Peyer's patch (tissue), 4 donors: Measurements from ENCODE around the gene GNB1L. TPM values are rescaled to one million over a fixed set of nuclear protein-coding genes. Genes with fewer than 3 reads are reported as not detected.

Experiments
- DNase-seq, 3 donors: peaks; one replicate each; pipeline ENCODE4 v3.0.0-alpha.2; 2017 to 2019
- H3K27ac ChIP-seq, 4 donors: fragments of 200-600 bp; sonication (generic); one replicate each; pipeline ENCODE4 v1.5.1; 2016 to 2019
- H3K27me3 ChIP-seq, 2 donors: fragments of 200-600 bp; sonication (generic); one replicate each; pipeline ENCODE4 v1.5.1; 2019
- H3K36me3 ChIP-seq, 3 donors: fragments of 200-600 bp; sonication (generic); one replicate each; pipeline ENCODE4 v1.5.1; 2016 to 2019
- H3K4me1 ChIP-seq, 4 donors: fragments of 200-600 bp; sonication (generic); one replicate each; pipeline ENCODE4 v1.5.1; 2016 to 2019
- H3K4me3 ChIP-seq, 4 donors: fragments of 200-600 bp; sonication (generic); 1 replicate in 3 of 4; 2 replicates in 1 of 4; pipeline ENCODE4 v1.5.1; 2016 to 2019; ENCODE audit warnings: mild to moderate bottlenecking in 1 of 4
- H3K9me3 ChIP-seq, 4 donors: fragments of 200-600 bp; sonication (generic); one replicate each; pipeline ENCODE4 v1.5.1; 2016 to 2019; ENCODE audit warnings: mild to moderate bottlenecking in 1 of 4
- CTCF ChIP-seq, 6 experiments: fragments of 450-650 bp in 4 of 6; fragments of 200-600 bp in 2 of 6; sonication (generic) in 1 of 6; IDR thresholded peaks; one replicate each; pipeline ENCODE4 v1.5.1; 2017 to 2019; ENCODE audit warnings: antibody characterized with exemption in 6 of 6, mild to moderate bottlenecking in 3 of 6, moderate library complexity in 1 of 6
- POLR2A ChIP-seq, 2 donors: fragments of 450-650 bp; IDR thresholded peaks; one replicate each; pipeline ENCODE4 v1.5.1; 2017; ENCODE audit warnings: antibody characterized with exemption in 2 of 2, mild to moderate bottlenecking in 2 of 2, moderate library complexity in 2 of 2
- total RNA-seq, 4 donors: library from RNA; depleted of rRNA; stranded (reverse); fragments of >200 nt; gene quantifications; one replicate each; pipeline ENCODE4 v1.1.0, GENCODE V29; 2016

Gene GNB1L
- total RNA-seq, 4 donors from 2014 or later: 3.1 to 6.6 (median 4.9) TPM

GRCh38 chr22:19772673-19773469 is 81.8 kb downstream of the GNB1L start:
- Histone ChIP-seq H3K4me1 (peaks cover 0 to 14% (median 7%) of the 10 kb centered on the region in 4 donors), H3K27ac (no peak overlapping the region), H3K27me3 (peaks cover 0 to 14% of the 10 kb centered on the region in 2 donors), H3K4me3 (peak overlapping the region in 1 of 4 donors; percentile 12), H3K36me3 (no peaks in the 10 kb centered on the region), H3K9me3 (no peaks in the 10 kb centered on the region)
- peak in 2 of 3 donors; percentile 71 to 72 for DNase-seq
- TF ChIP-seq POLR2A (IDR thresholded peaks at IDR 0.05) (no peak), CTCF (IDR thresholded peaks at IDR 0.05) (no peak)

GRCh38 chr22:19772422-19772672 is 82.3 kb downstream of the GNB1L start:
- DNase-seq: no peak
- no peak for TF ChIP-seq CTCF (IDR thresholded peaks at IDR 0.05)
- Histone ChIP-seq H3K4me1 (peaks cover 0 to 15% (median 11%) of the 10 kb centered on the region in 4 donors), H3K27me3 (peaks cover 0 to 19% of the 10 kb centered on the region in 2 donors), H3K9me3 (no peaks in the 10 kb centered on the region), H3K27ac (no peak overlapping the region), H3K4me3 (no peak overlapping the region), H3K36me3 (no peaks in the 10 kb centered on the region)

- no peaks in the 10 kb centered on the region for H3K36me3 ChIP-seq
- no peak overlapping the region for H3K27ac ChIP-seq
- H3K27me3 ChIP-seq: peaks cover 0 to 32% of the 10 kb centered on the region in 2 donors
- H3K4me1 ChIP-seq: peaks cover 0 to 30% (median 22%) of the 10 kb centered on the region in 4 donors
- no peak overlapping the region for H3K4me3 ChIP-seq
- H3K9me3 ChIP-seq: peaks cover 0 to 2% (median 0%) of the 10 kb centered on the region in 4 donors
- DNase-seq: no peak
- TF ChIP-seq CTCF (IDR thresholded peaks at IDR 0.05): no peak
- no peak for TF ChIP-seq POLR2A (IDR thresholded peaks at IDR 0.05)
Observed at GRCh38 chr22:19770349-19771220, 84.1 kb downstream of the GNB1L start.

GRCh38 chr22:19769393-19769715 is 85.3 kb downstream of the GNB1L start:
- Histone ChIP-seq H3K36me3 (no peaks in the 10 kb centered on the region), H3K4me3 (no peak overlapping the region), H3K4me1 (peaks cover 0 to 30% (median 23%) of the 10 kb centered on the region in 4 donors), H3K27ac (no peak overlapping the region), H3K9me3 (peaks cover 0 to 2% (median 0%) of the 10 kb centered on the region in 4 donors), H3K27me3 (peaks cover 0 to 41% of the 10 kb centered on the region in 2 donors)
- no peak for DNase-seq
- TF ChIP-seq POLR2A (IDR thresholded peaks at IDR 0.05): no peak
- no peak for TF ChIP-seq CTCF (IDR thresholded peaks at IDR 0.05)

- Histone ChIP-seq H3K9me3 (peaks cover 0 to 2% (median 0%) of the 10 kb centered on the region in 4 donors), H3K27ac (no peak overlapping the region), H3K4me1 (peaks cover 0 to 27% (median 14%) of the 10 kb centered on the region in 4 donors), H3K36me3 (no peaks in the 10 kb centered on the region), H3K27me3 (peaks cover 0 to 53% of the 10 kb centered on the region in 2 donors), H3K4me3 (peak overlapping the region in 2 of 4 donors; percentile 40 to 51)
- TF ChIP-seq POLR2A (IDR thresholded peaks at IDR 0.05) (no peak), CTCF (IDR thresholded peaks at IDR 0.05) (no peak)
- no peak for DNase-seq
Observed at GRCh38 chr22:19767427-19768341, 87.0 kb downstream of the GNB1L start.
